Cardiac muscle cell (in vitro differentiated cells and primary cell): Measurements from ENCODE around the gene NUDT14. TPM values are rescaled to one million over a fixed set of nuclear protein-coding genes. Genes with fewer than 3 reads are reported as not detected.

Experiments used
- DNase-seq, 2 donors: peaks; one replicate each; pipeline versions ENCODE4 v3.0.0 to v3.0.0-alpha.2; 2010 to 2017; ENCODE audit warnings: low read depth in 1 of 2, low spot score in 1 of 2
- H3K27ac ChIP-seq: fragments of 200-600 bp; sonication (generic); 2 replicates; pipeline ENCODE4 v1.5.1; 2016
- H3K27me3 ChIP-seq: fragments of 200-600 bp; sonication (generic); 2 replicates; pipeline ENCODE4 v1.6.0; 2016; ENCODE audit warnings: control low read depth
- H3K36me3 ChIP-seq: fragments of 200-600 bp; sonication (generic); 2 replicates; pipeline ENCODE4 v1.5.1; 2016; ENCODE audit warnings: control low read depth
- H3K4me1 ChIP-seq: fragments of 200-600 bp; sonication (generic); 2 replicates; pipeline ENCODE4 v1.8.1; 2017; ENCODE audit warnings: low read depth, mild to moderate bottlenecking, mixed run types
- H3K4me3 ChIP-seq: fragments of 200-600 bp; sonication (generic); 2 replicates; pipeline ENCODE4 v1.5.1; 2016; ENCODE audit warnings: mild to moderate bottlenecking
- H3K9me3 ChIP-seq: fragments of 200-600 bp; sonication (generic); 2 replicates; pipeline ENCODE4 v1.5.1; 2017; ENCODE audit warnings: low read depth, mild to moderate bottlenecking, control low read depth
- polyA plus RNA-seq: library from polyadenylated mRNA; unstranded; fragments of >200 nt; fragmentation: Nextera tagmentation; extraction: Ambion mirVana; gene quantifications from 2 replicates; pipeline ENCODE4 v1.2.1, GENCODE V29; 2016
- total RNA-seq: library from RNA; depleted of rRNA; stranded (reverse); fragments of >200 nt; gene quantifications from 2 replicates; pipeline ENCODE4 v1.2.3, GENCODE V29; 2016
- TF ChIP-seq, protein P1 (sequence below): IDR thresholded peaks from 2 replicates; pipeline ENCODE4 v1.5.1; 2012; ENCODE audit warnings: low read depth, mild to moderate bottlenecking, low read length

Gene NUDT14
- total and polyA plus RNA-seq, 2 experiments from 2014 or later: 41.3 to 64.3 TPM

- H3K27ac ChIP-seq: no peak overlapping the region
- no peaks in the 10 kb centered on the region for H3K27me3 ChIP-seq
- H3K4me1 ChIP-seq: no peaks in the 10 kb centered on the region
- H3K4me3 ChIP-seq: no peak overlapping the region
- TF ChIP-seq, protein P1, sequence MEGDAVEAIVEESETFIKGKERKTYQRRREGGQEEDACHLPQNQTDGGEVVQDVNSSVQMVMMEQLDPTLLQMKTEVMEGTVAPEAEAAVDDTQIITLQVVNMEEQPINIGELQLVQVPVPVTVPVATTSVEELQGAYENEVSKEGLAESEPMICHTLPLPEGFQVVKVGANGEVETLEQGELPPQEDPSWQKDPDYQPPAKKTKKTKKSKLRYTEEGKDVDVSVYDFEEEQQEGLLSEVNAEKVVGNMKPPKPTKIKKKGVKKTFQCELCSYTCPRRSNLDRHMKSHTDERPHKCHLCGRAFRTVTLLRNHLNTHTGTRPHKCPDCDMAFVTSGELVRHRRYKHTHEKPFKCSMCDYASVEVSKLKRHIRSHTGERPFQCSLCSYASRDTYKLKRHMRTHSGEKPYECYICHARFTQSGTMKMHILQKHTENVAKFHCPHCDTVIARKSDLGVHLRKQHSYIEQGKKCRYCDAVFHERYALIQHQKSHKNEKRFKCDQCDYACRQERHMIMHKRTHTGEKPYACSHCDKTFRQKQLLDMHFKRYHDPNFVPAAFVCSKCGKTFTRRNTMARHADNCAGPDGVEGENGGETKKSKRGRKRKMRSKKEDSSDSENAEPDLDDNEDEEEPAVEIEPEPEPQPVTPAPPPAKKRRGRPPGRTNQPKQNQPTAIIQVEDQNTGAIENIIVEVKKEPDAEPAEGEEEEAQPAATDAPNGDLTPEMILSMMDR: no peak
- H3K36me3 ChIP-seq: peaks cover 3% of the 10 kb centered on the region
- no peak for DNase-seq
- H3K9me3 ChIP-seq: no peaks in the 10 kb centered on the region
These were observed 37.6 kb downstream of the NUDT14 start for GRCh38 chr14:105143451-105144025.

DNA sequence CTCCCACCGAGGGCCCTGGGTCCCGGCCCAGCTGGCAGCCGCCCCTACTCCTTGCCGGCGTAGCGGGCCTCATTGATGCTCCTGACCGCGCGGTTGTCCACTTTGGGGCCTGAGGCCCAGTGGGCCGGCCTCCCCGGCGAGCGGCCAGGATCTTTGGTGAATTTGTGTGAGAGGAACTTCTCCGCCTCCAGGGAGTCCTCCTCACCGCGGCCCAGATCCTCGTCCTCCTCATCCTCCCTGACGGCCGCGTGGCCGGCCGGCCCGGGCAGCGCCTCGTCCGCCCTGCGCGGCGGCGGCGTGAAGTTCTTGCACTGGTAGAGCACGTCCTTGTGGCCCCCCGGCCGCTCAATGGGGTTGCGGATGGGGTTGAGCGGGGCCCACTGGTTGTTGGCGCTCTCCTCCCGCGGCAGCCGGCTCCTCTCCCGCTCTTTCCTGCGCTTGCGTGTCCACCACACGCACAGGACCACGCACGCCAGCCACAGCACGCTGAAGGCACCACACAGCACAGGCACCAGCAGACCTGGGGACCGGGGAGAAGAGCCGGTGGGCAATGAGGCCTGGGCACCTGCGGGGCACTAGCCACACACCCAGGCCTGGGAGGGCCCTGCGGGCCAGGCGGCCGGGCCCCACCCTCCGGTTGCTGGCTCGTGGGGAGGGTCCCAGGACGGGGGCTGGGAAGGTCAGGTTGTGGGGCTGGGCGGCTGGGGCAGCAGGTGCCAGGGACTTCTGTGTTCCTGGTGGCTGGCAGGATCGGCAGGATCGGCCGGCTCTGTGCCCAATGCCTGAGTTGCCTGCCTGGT is 38.3 kb downstream of the NUDT14 start:
- Histone ChIP-seq H3K27me3 (no peaks in the 10 kb centered on the region), H3K27ac (no peak overlapping the region), H3K4me3 (no peak overlapping the region), H3K4me1 (no peaks in the 10 kb centered on the region), H3K36me3 (peaks cover 3% of the 10 kb centered on the region), H3K9me3 (no peaks in the 10 kb centered on the region)
- TF ChIP-seq, protein P1: no peak
- DNase-seq: no peak

DNA sequence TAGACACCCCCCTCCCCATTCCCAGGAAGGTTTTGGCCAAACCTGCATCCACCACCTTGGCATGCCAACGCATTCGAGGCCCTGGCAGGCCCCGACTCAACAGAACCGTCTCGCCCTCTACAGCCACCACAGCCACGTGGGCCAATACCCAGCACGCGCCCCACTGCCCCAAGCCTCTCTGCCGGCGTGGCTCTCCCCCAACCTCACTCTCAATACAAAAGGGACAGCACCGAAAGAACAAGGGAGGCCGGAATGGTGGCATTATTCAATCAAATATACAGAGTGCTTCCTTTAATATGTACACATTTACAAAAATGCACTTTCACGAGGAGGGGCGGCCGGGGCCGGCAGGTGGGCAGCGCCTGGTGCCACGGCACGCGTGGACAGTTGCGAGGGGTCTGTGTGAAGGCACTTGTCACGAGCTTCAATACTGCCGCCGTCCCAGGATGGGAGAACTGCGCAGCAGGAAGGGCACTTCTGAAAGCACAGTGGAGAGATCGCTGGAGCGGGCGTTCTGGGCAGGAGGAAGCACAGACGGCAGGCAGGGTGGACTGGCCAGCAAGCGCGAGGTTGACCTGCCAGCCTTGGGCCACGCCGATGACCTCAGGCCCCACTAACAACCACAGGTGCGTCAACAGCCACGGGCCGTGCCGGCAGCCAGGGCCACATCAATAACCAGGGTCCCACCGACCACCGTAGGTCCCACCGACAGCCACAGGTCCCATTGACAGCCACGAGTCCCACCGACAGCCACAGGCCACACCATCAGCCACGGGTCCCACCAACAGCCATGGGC is 39.4 kb downstream of the NUDT14 start:
- H3K27ac ChIP-seq: no peak overlapping the region
- DNase-seq: no peak

DNA sequence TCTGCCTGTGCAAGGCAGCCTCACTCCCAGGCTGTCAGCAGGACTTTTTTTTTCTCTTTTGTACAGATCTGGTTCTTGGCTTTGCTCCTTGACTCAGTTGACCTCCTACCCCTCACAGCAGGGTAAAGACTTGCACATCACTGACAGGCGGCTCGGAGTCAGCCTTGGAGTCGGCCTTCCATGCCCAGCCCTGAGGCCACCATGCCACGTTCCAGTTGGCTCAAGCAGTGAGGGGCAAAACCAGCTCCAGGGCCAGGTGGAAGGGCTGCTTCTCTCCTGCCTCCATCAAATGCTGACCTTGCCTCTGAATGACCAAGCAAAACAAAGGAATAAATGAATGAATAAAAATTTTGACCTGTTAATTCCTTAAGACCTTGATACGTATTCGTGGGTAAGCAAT is 40.1 kb downstream of the NUDT14 start:
- no peak overlapping the region for H3K27ac ChIP-seq

More for the DNA sequence above, 39.4 kb downstream of the NUDT14 start:
- Histone ChIP-seq H3K9me3 (no peaks in the 10 kb centered on the region), H3K4me3 (no peak overlapping the region), H3K27me3 (no peaks in the 10 kb centered on the region), H3K4me1 (no peaks in the 10 kb centered on the region), H3K36me3 (peaks cover 3% of the 10 kb centered on the region)
- TF ChIP-seq, protein P1: no peak

GRCh38 chr14:105140581-105140980 is 40.5 kb downstream of the NUDT14 start:
- H3K9me3 ChIP-seq: no peaks in the 10 kb centered on the region
- H3K36me3 ChIP-seq: peaks cover 3% of the 10 kb centered on the region
- no peaks in the 10 kb centered on the region for H3K4me1 ChIP-seq
- no peaks in the 10 kb centered on the region for H3K27me3 ChIP-seq
- no peak for DNase-seq
- TF ChIP-seq, protein P1: no peak
- no peak overlapping the region for H3K4me3 ChIP-seq
- no peak overlapping the region for H3K27ac ChIP-seq

More for the DNA sequence above, 40.1 kb downstream of the NUDT14 start:
- no peaks in the 10 kb centered on the region for H3K4me1 ChIP-seq
- peaks cover 3% of the 10 kb centered on the region for H3K36me3 ChIP-seq
- no peaks in the 10 kb centered on the region for H3K9me3 ChIP-seq
- DNase-seq: no peak
- TF ChIP-seq, protein P1: no peak
- H3K4me3 ChIP-seq: no peak overlapping the region
- H3K27me3 ChIP-seq: no peaks in the 10 kb centered on the region
